ENCODE data around the gene ARHGAP30.
"Not testable (repeated sequence)": the region's sequence is repeated elsewhere in the genome, so short reads cannot be mapped to it uniquely, and the experiment has no call there.

Gene ARHGAP30

DNA sequence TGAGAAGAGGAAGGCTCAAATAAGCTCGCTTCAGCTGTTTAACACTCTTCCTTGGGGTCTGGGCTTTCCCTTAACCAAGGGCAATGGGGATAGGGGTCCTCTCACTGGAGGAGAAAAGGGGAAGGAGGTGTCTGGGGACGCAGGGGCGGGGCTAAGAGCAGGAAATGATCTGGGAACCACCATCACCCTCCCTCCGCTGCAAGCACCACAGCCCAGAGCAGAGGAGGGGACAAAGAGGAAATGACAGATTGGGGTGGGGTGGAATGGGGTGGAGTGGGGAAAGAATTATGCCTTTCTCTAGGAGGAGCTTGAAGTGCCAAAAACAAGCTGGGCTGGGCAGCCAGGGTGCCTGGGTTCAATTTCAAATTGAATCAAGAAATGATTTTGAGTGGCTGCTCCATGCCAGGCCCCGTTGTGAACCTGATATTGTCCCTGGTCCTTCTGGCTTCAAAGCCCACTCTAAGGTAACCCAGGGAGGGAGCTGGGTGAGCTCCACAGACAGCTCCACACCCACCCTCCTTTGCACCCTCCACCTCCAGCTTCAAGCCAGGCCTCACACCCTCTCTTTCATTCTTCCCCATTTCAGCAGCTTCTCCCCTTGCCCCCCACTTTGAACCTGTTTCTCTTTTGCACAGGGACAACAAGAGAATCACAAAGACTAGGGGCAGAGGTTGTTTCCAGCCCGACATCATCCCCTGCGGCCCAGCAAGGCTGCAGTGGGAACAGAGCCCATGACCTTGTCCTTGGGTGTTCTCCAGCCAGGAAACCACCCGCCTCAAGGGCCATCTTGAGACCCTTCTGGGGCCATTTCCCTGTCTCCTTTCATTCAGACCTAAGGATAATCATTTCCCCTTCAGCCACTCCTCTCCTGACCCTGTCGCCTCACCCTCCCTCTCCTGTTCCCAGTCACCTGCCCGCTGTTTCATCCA, 1.1 kb downstream of the ARHGAP30 start:
- peak; percentile 68 to 71 for DNase-seq

- no peak for DNase-seq
Measured at GRCh38 chr1:161066694-161067093, 3.0 kb downstream of the ARHGAP30 start.

DNA sequence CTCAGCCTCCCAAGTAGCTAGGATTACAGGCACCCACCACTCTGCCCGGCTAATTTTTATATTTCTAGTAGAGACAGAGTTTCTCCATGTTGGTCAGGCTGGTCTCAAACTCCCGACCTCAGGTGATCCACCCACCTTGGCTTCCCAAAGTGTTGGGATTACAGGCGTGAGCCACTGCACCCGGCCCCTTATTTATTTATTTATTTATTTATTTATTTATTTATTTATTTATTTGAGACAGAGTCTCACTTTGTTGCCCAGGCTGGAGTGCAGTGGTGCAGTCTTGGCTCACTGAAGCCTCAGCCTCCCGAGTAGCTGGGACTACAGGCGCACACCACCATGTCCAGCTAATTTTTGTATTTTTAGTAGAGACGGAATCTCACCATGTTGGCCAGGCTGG, 4.0 kb downstream of the ARHGAP30 start:
- not testable (repeated sequence) for DNase-seq

DNA sequence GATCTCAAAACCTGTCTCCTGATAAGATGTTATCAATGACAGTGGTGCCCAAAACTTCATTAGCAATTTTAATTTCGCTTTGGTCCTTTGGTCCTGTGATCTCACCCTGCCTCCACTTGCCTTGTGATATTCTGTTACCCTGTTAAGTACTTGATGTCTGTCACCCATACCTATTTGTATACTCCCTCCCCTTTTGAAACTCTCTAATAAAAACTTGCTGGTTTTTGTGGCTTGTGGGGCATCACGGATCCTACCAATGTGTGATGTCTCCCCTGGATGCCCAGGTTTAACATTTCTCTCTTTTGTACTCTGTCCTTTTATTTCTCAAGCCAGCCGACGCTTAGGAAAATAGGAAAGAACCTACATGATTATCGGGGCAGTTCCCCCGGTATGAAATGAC, 5.8 kb downstream of the ARHGAP30 start:
- not testable (repeated sequence) for DNase-seq

- DNase-seq = no peak
Measured at GRCh38 chr1:161061419-161061818, 8.3 kb downstream of the ARHGAP30 start.

DNA sequence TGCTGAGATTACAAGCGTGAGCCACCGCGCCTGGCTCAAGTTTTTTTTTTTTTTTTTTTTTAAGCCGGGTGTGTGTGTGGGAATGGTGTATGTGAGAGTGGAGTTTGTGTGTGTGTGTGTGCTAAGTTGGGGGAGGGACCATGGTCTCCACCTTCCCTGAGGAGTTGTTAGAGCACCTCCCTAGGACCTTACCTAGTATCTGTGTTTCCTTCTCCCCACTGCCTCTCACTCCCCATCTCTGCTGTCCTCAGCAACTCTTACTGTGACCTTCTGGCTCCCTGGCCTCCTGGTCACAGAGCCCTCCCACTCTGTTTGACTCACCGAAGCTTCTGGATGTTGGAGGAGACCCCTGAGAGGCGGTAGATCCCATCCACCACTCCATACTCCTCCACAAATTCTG, 10.4 kb downstream of the ARHGAP30 start:
- no peak for DNase-seq

GRCh38 chr1:161054805-161055204, 14.9 kb downstream of the ARHGAP30 start:
- DNase-seq = no peak

GRCh38 chr1:161054232-161054631, 15.5 kb downstream of the ARHGAP30 start:
- no peak for DNase-seq

GRCh38 chr1:161052899-161053298, 16.8 kb downstream of the ARHGAP30 start:
- DNase-seq = no peak

GRCh38 chr1:161051219-161051618, 18.5 kb downstream of the ARHGAP30 start:
- DNase-seq = no peak

GRCh38 chr1:161048949-161049722, 20.6 kb downstream of the ARHGAP30 start:
- DNase-seq = no peak

DNA sequence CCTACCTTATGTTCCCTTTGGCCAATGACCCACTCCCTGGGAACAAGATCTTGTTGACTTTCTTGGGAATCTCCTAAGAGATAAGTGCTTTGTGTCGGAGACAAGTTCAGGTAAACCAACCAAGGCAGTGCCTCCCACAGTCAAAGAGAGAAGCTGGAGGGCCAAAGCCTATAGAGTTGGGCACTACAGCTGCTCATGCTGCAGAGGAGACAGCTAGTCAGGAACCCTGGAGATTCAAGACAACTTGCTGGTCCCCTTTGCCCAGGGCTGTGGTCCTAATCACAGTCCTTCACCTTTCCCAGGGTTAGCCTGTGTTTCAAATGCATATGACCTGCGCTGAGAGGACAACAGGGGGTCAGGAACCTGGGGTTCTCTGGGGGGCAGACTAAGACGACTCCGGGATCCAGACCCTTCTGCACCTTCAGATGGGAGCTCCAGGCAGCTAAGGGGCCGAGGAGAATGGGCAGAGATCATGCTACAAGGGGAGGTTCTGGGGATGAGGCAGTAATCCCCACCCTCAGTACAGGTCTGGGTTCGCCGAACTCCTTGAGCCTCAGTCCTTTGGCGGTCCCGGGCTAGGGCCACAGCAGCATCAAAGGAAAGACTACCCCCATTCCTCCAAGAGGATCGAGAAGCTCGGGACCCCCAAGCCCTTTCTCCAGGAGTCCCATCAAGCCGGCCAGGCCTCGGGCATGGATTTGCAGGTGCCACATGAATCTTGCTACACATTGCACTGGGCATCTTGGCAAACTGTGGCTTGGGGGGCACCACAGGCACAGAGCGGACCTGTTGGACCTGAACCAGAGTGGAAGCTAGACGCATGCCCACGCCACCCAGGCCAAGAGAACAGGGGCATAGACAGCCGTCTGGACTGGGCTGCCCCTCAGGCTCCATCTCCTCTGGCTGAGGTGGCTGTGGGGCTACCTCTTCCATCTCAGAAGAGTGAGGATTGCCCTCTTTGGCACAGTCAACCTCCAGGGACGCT, 22.0 kb downstream of the ARHGAP30 start:
- no peak for DNase-seq

- DNase-seq = no peak
Measured at GRCh38 chr1:161046605-161047228, 23.0 kb downstream of the ARHGAP30 start.

DNA sequence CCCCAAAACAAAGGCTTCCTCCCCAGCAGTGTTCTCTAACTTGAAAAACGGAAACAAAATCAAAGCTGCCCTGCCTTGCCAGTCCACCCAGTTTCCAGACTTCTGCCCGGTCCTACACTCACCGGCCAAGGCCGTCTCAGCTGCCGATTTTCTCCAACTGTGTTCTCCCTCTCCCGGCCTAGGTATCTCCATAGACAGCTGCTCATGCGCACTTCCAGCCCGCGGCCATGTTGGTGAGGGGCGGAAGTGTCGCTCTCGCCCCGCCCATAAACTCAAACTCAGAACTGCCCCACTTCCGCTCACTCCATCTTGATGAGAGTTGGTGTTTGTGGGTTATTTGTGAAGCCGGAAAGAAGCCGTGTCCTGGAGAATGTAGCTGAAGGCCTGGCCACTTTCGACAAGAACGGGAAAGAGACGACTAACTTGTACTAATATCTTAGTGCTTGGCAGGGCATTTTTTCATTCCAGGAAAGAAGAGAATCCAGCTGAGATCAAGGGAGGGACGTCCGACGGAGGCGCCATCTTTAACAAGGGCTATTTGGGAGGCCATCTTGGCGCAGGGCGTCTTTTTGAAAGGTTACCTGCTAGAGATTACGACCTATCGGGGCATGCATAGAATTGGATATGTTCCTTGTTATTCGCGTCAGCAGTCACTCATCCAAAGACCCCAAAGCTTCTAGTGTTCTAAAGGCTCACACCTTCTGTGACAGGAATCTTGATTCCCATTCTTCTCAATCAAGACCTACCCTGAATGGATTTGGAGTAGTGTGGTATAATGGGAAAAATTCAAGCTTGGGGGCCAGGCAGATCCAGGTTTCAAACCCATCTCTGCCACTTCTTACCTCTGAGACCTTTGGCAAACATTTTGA, 23.7 kb downstream of the ARHGAP30 start, which contains the start of gene USF1:
Gene USF1, minus strand, starts transcription at position 242 of the 869 bp plus-strand sequence. CDS start 2,702 bp downstream, outside the sequence.
- peak; percentile 88 for DNase-seq

GRCh38 chr1:161044908-161045735, 24.6 kb downstream of the ARHGAP30 start:
- peak; percentile 35 to 46 for DNase-seq

- DNase-seq = no peak
Measured at GRCh38 chr1:161044535-161044907, 25.2 kb downstream of the ARHGAP30 start.

DNA sequence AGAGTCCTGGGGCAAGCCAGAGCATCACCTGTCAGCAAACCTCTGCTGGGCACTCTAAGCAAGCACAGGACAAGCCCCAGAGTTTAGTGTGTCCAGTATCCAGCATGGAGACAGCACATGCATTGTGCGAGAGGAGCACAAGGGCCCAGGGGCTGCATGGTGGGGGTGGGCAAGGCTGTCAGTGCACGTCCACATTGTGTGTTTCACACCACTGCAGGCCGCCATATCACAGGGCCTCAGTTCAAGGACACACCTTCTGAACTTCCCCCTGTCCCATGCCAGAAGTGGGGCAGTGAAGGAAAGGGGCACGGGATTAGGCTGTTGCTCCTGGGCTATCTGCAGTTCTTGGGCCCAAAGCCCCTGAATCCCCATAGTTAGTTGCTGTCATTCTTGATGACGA, 30.1 kb downstream of the ARHGAP30 start:
- no peak for DNase-seq

- no peak for DNase-seq
Measured at GRCh38 chr1:161039154-161039545, 30.5 kb downstream of the ARHGAP30 start.

- DNase-seq = peak; percentile 83
Measured at GRCh38 chr1:161038523-161039153, 31.1 kb downstream of the ARHGAP30 start, which contains the start of gene TSTD1. TSS of gene TSTD1 (minus strand) at chr1:161038964. CDS start at chr1:161038889, 75 bp downstream.
